ENCODE data around the gene P2RY1.
A peak's percentile ranks its signal among the peaks of the same experiment; 100 is the strongest.

The P2RY1 gene

GRCh38 chr3:152834776-152835600 is at the start of gene P2RY1:
Gene P2RY1 (plus strand): TSS chr3:152835131. CDS start chr3:152835783, 652 bp downstream.
- DNase-seq (ENCODE audit: low read depth in 2 of 3, low spot score in 2 of 3): peak; percentile 12 to 29 (median 14)

- no peak for DNase-seq (ENCODE audit: low read depth in 2 of 3, low spot score in 2 of 3)
Observed at GRCh38 chr3:152786977-152787681, 47.8 kb upstream of the P2RY1 start.

GRCh38 chr3:152790651-152791387 is 44.1 kb upstream of the P2RY1 start:
- DNase-seq (ENCODE audit: low read depth in 2 of 3, low spot score in 2 of 3): no peak

GRCh38 chr3:152793969-152794368 is 41.0 kb upstream of the P2RY1 start:
- no peak for DNase-seq (ENCODE audit: low read depth in 2 of 3, low spot score in 2 of 3)

GRCh38 chr3:152797751-152798432 is 37.0 kb upstream of the P2RY1 start:
- no peak for DNase-seq (ENCODE audit: low read depth in 2 of 3, low spot score in 2 of 3)

- DNase-seq (ENCODE audit: low read depth in 2 of 3, low spot score in 2 of 3): no peak
Observed at GRCh38 chr3:152811974-152812760, 22.8 kb upstream of the P2RY1 start.

GRCh38 chr3:152817400-152817799 is 17.5 kb upstream of the P2RY1 start:
- no peak for DNase-seq (ENCODE audit: low read depth in 2 of 3, low spot score in 2 of 3)

- no peak for DNase-seq (ENCODE audit: low read depth in 2 of 3, low spot score in 2 of 3)
Observed at GRCh38 chr3:152818027-152818426, 16.9 kb upstream of the P2RY1 start.

- DNase-seq (ENCODE audit: low read depth in 2 of 3, low spot score in 2 of 3): no peak
Observed at GRCh38 chr3:152823173-152823572, 11.8 kb upstream of the P2RY1 start.

GRCh38 chr3:152823781-152824180 is 11.2 kb upstream of the P2RY1 start:
- no peak for DNase-seq (ENCODE audit: low read depth in 2 of 3, low spot score in 2 of 3)

GRCh38 chr3:152825566-152825965 is 9.4 kb upstream of the P2RY1 start:
- no peak for DNase-seq (ENCODE audit: low read depth in 2 of 3, low spot score in 2 of 3)

GRCh38 chr3:152826476-152826875 is 8.5 kb upstream of the P2RY1 start:
- DNase-seq (ENCODE audit: low read depth in 2 of 3, low spot score in 2 of 3): no peak

- no peak for DNase-seq (ENCODE audit: low read depth in 2 of 3, low spot score in 2 of 3)
Observed at GRCh38 chr3:152827313-152827712, 7.6 kb upstream of the P2RY1 start.

GRCh38 chr3:152828075-152828840 is 6.7 kb upstream of the P2RY1 start:
- no peak for DNase-seq (ENCODE audit: low read depth in 2 of 3, low spot score in 2 of 3)

- DNase-seq (ENCODE audit: low read depth in 2 of 3, low spot score in 2 of 3): no peak
Observed at GRCh38 chr3:152830245-152830644, 4.7 kb upstream of the P2RY1 start.

- DNase-seq (ENCODE audit: low read depth in 2 of 3, low spot score in 2 of 3): no peak
Observed at GRCh38 chr3:152832046-152832445, 2.9 kb upstream of the P2RY1 start.

GRCh38 chr3:152833089-152833488 is 1.8 kb upstream of the P2RY1 start:
- DNase-seq (ENCODE audit: low read depth in 2 of 3, low spot score in 2 of 3): no peak

- DNase-seq (ENCODE audit: low read depth in 2 of 3, low spot score in 2 of 3): no peak
Observed at GRCh38 chr3:152834191-152834775, 648 bp upstream of the P2RY1 start.

- peak in 1 of 3 experiments; percentile 7 for DNase-seq (ENCODE audit: low read depth in 2 of 3, low spot score in 2 of 3)
Observed at GRCh38 chr3:152835601-152836102, 721 bp downstream of the P2RY1 start.
